PC-3 (cell line): ENCODE data around the gene NALCN. TPM values are rescaled to one million over a fixed set of nuclear protein-coding genes. Genes with fewer than 3 reads are reported as not detected.

Source experiments
- ATAC-seq: fragments of 200-7000 bp; cut with Tn5 transposase; 2 replicates; pipeline ENCODE4 v1.9.1; 2020; ENCODE audit warnings: mild to moderate bottlenecking, moderate library complexity
- BruUV-seq: library from RNA; stranded (reverse); fragments of 400-500 nt; replicated peaks from 2 replicates; lab custom pipeline; 2021; lab: Mats Ljungman, UMichigan
- CTCF ChIA-PET: fragments of 300-600 bp; sonication (Branson Sonifier 250); formaldehyde crosslinking; loops from one replicate; lab custom pipeline; 2022; ENCODE audit warnings: antibody characterized with exemption; lab: Charles Lee
- POLR2A ChIA-PET: fragments of 300-600 bp; sonication (Branson Sonifier 250); formaldehyde crosslinking; loops from one replicate; lab custom pipeline; 2022; ENCODE audit warnings: antibody characterized with exemption; ENCODE audit not compliant: unreplicated experiment; lab: Charles Lee
- DNase-seq: peaks from one replicate; pipeline ENCODE4 v3.0.0-alpha.2; 2015
- H2AFZ ChIP-seq: fragments of 300-600 bp; sonication (generic); 2 replicates; pipeline ENCODE4 v1.6.0; 2016; ENCODE audit warnings: antibody characterized with exemption, low read length
- H3F3A ChIP-seq: fragments of 300-600 bp; sonication (generic); one replicate; pipeline ENCODE4 v1.6.0; 2017; ENCODE audit warnings: antibody characterized with exemption, low read length, control low read depth, mild to moderate bottlenecking; ENCODE audit not compliant: unreplicated experiment
- H3K27ac ChIP-seq: fragments of 300-600 bp; sonication (generic); 2 replicates; pipeline ENCODE4 v1.5.1; 2016; ENCODE audit warnings: mild to moderate bottlenecking, low read length
- H3K27me3 ChIP-seq: fragments of 300-600 bp; sonication (generic); 2 replicates; pipeline ENCODE4 v1.6.1; 2016; ENCODE audit warnings: low read length, mixed read lengths
- H3K36me3 ChIP-seq: fragments of 300-600 bp; sonication (generic); 2 replicates; pipeline ENCODE4 v1.6.1; 2016; ENCODE audit warnings: low read depth, mixed run types, low read length, mixed read lengths
- H3K4me1 ChIP-seq: fragments of 300-600 bp; sonication (generic); 2 replicates; pipeline ENCODE4 v1.5.1; 2016; ENCODE audit warnings: low read length; ENCODE audit not compliant: insufficient read depth
- H3K4me2 ChIP-seq: fragments of 300-600 bp; sonication (generic); 2 replicates; pipeline ENCODE4 v1.6.0; 2016; ENCODE audit warnings: low read length
- H3K4me3 ChIP-seq: fragments of 300-600 bp; sonication (generic); 2 replicates; pipeline ENCODE4 v1.5.1; 2016; ENCODE audit warnings: mild to moderate bottlenecking, low read length, mixed read lengths
- H3K79me2 ChIP-seq: fragments of 300-600 bp; sonication (generic); 2 replicates; pipeline ENCODE4 v1.6.1; 2017; ENCODE audit warnings: low read length, mixed read lengths
- H3K9ac ChIP-seq: fragments of 300-600 bp; sonication (generic); 2 replicates; pipeline ENCODE4 v1.6.0; 2016; ENCODE audit warnings: mild to moderate bottlenecking, low read length
- H3K9me2 ChIP-seq: fragments of 300-600 bp; sonication (generic); replicated peaks from 2 replicates; pipeline ENCODE4 v1.6.1; 2016; ENCODE audit warnings: mixed run types, low read length, mixed read lengths
- H3K9me3 ChIP-seq: fragments of 300-600 bp; sonication (generic); 2 replicates; pipeline ENCODE4 v1.6.1; 2016; ENCODE audit warnings: low read length, mixed read lengths
- H4K20me1 ChIP-seq: fragments of 300-600 bp; sonication (generic); 2 replicates; pipeline ENCODE4 v1.6.1; 2016; ENCODE audit warnings: low read length, mixed read lengths
- CTCF ChIP-seq: fragments of 300-600 bp; sonication (generic); conservative IDR thresholded peaks from 2 replicates; pipeline ENCODE4 v1.5.1; 2017; ENCODE audit warnings: antibody characterized with exemption, low read depth, mild to moderate bottlenecking, low read length
- EZH2 ChIP-seq: fragments of 300-600 bp; sonication (generic); IDR thresholded peaks from one replicate; pipeline ENCODE4 v1.6.1; 2017; ENCODE audit warnings: antibody characterized with exemption, mild to moderate bottlenecking, low read length; ENCODE audit not compliant: unreplicated experiment
- EZH2phosphoT487 ChIP-seq: fragments of 300-600 bp; sonication (generic); IDR thresholded peaks from 2 replicates; pipeline ENCODE4 v1.6.1; 2018; ENCODE audit warnings: mild to moderate bottlenecking, antibody characterized with exemption, low read length, borderline replicate concordance
- intact Hi-C: fragments of 100-400 bp; cut with micrococcal nuclease; formaldehyde crosslinking; loops from 2 replicates; pipeline ENCODE4 v1.9.0; 2023
- total RNA-seq: library from RNA; depleted of rRNA; stranded (reverse); fragments of >200 nt; gene quantifications from 2 replicates; pipeline ENCODE4 v1.2.3, GENCODE V29; 2014

The NALCN gene
- total RNA-seq, 1 experiment from 2014 or later = 11.8 TPM

- BruUV-seq = no TSS peak
- ATAC-seq = no peak
- Histone ChIP-seq H3K4me1 (peaks cover 42% of the 10 kb centered on the region), H3K9me2 (no peaks in the 10 kb centered on the region), H3K36me3 (peaks cover 37% of the 10 kb centered on the region), H4K20me1 (no peaks in the 10 kb centered on the region), H2AFZ (no peak overlapping the region), H3K79me2 (peaks cover 73% of the 10 kb centered on the region), H3F3A (peaks cover 8% of the 10 kb centered on the region), H3K27ac (no peak overlapping the region; the same call in 1 of the 2 replicates), H3K4me3 (no peak overlapping the region), H3K27me3 (no peaks in the 10 kb centered on the region), H3K4me2 (no peak overlapping the region), H3K9me3 (no peaks in the 10 kb centered on the region), H3K9ac (no peak overlapping the region)
- no peak for DNase-seq
- ChIA-PET POLR2A (interaction anchor here (0.7 kb wide), 1 partner anchor 55 kb away, joined by 6 read pairs; no protein-coding TSS in a partner anchor), CTCF (no interaction called here)
- no peak for TF ChIP-seq CTCF
- TF ChIP-seq EZH2 = no peak
- TF ChIP-seq EZH2phosphoT487 = no peak
- intact Hi-C loops = no loop called here
Measured at GRCh38 chr13:101457176-101457575, 40.9 kb upstream of the NALCN start.

GRCh38 chr13:101455863-101456262, 39.6 kb upstream of the NALCN start:
- no TSS peak for BruUV-seq
- H3K27me3 ChIP-seq = no peaks in the 10 kb centered on the region
- TF ChIP-seq EZH2 (no peak), CTCF (no peak), EZH2phosphoT487 (no peak)
- H3F3A ChIP-seq = peaks cover 8% of the 10 kb centered on the region
- H3K27ac ChIP-seq = peak overlapping the region; percentile 99
- peak; percentile 90 for DNase-seq
- no peak overlapping the region for H2AFZ ChIP-seq
- no peaks in the 10 kb centered on the region for H4K20me1 ChIP-seq
- H3K79me2 ChIP-seq = peaks cover 70% of the 10 kb centered on the region
- peak overlapping the region; percentile 46 for H3K9ac ChIP-seq
- peak overlapping the region; percentile 48; the same call in 1 of the 2 replicates for H3K4me3 ChIP-seq
- no peaks in the 10 kb centered on the region for H3K9me2 ChIP-seq
- ChIA-PET CTCF (no interaction called here), POLR2A (no interaction called here)
- no peaks in the 10 kb centered on the region for H3K9me3 ChIP-seq
- peak; percentile 47 for ATAC-seq
- H3K36me3 ChIP-seq = peaks cover 25% of the 10 kb centered on the region
- peak overlapping the region; percentile 75 for H3K4me2 ChIP-seq
- intact Hi-C loops = loop anchor here (1.0 kb wide), 1 partner anchor 43 kb away; no protein-coding TSS in a partner anchor
- H3K4me1 ChIP-seq = peaks cover 55% of the 10 kb centered on the region

- POLR2A ChIA-PET = interaction anchor here (0.6 kb wide), 1 partner anchor 121 kb away, joined by 9 read pairs; no protein-coding TSS in a partner anchor
Measured at GRCh38 chr13:101454767-101455166, 38.5 kb upstream of the NALCN start.

More at GRCh38 chr13:101454767-101455166, 38.5 kb upstream of the NALCN start:
- H3K27ac ChIP-seq = peak overlapping the region; percentile 99
- H3K9me2 ChIP-seq = no peaks in the 10 kb centered on the region
- peaks cover 14% of the 10 kb centered on the region; the same call in 1 of the 2 replicates for H3K36me3 ChIP-seq
- H3K4me2 ChIP-seq = peak overlapping the region; percentile 89
- DNase-seq (peak; percentile 86), ATAC-seq (peak; percentile 22)
- no peaks in the 10 kb centered on the region for H4K20me1 ChIP-seq
- H3K9me3 ChIP-seq = no peaks in the 10 kb centered on the region
- peak overlapping the region; percentile 81 for H3K9ac ChIP-seq
- intact Hi-C loops = loop anchor here (1.0 to 5.0 kb wide), 7 partner anchors 58 to 304 kb away; no protein-coding TSS in a partner anchor
- peaks cover 59% of the 10 kb centered on the region for H3K79me2 ChIP-seq
- TF ChIP-seq CTCF = no peak
- no peak for TF ChIP-seq EZH2phosphoT487
- TF ChIP-seq EZH2 = no peak
- H3K4me3 ChIP-seq = peak overlapping the region; percentile 85; the same call in 1 of the 2 replicates
- TSS peak; percentile 23 for BruUV-seq
- H3K4me1 ChIP-seq = peaks cover 60% of the 10 kb centered on the region
- H3F3A ChIP-seq = peaks cover 8% of the 10 kb centered on the region
- no peak overlapping the region for H2AFZ ChIP-seq
- H3K27me3 ChIP-seq = no peaks in the 10 kb centered on the region
- CTCF ChIA-PET = interaction anchor here (0.7 kb wide), 1 partner anchor 495 kb away, joined by 5 read pairs; no protein-coding TSS in a partner anchor
